DND-41 (cell line): Measurements from ENCODE around the gene DRD3.

Source experiments
- ATAC-seq: fragments of 200-7000 bp; cut with Tn5 transposase; 3 replicates; pipeline ENCODE4 v1.9.1; 2021; ENCODE audit warnings: low read depth; ENCODE audit not compliant: insufficient read depth
- DNase-seq: peaks from one replicate; pipeline ENCODE4 v3.0.0-alpha.2; 2020
- H2AFZ ChIP-seq: 2 replicates; pipeline ENCODE4 v1.6.0; 2012; ENCODE audit warnings: low read depth, low read length
- H3K27ac ChIP-seq: 2 replicates; pipeline ENCODE4 v1.5.1; 2012; ENCODE audit warnings: low read length, inconsistent platforms
- H3K27me3 ChIP-seq: fragments of 200-600 bp; sonication (generic); 2 replicates; pipeline ENCODE4 v1.6.0; 2012; ENCODE audit warnings: low read length, mild to moderate bottlenecking, inconsistent platforms; ENCODE audit not compliant: insufficient read depth, poor library complexity
- H3K36me3 ChIP-seq: 2 replicates; pipeline ENCODE4 v1.5.1; 2012; ENCODE audit warnings: low read length, inconsistent platforms; ENCODE audit not compliant: insufficient read depth
- H3K4me1 ChIP-seq: 2 replicates; pipeline ENCODE4 v1.5.1; 2012; ENCODE audit warnings: mild to moderate bottlenecking, low read length; ENCODE audit not compliant: insufficient read depth
- H3K4me2 ChIP-seq: 2 replicates; pipeline ENCODE4 v1.6.0; 2012; ENCODE audit warnings: mild to moderate bottlenecking, moderate library complexity, low read length, inconsistent platforms; ENCODE audit not compliant: insufficient read depth
- H3K4me3 ChIP-seq, 2 experiments: fragments of 200-600 bp in 1 of 2; shearing (Covaris generic) in 1 of 2; 2 replicates each; pipeline ENCODE4 v1.5.1; 2012 to 2016; ENCODE audit warnings: inconsistent platforms in 2 of 2, low read length in 2 of 2, mild to moderate bottlenecking in 2 of 2, low read depth in 1 of 2, moderate library complexity in 1 of 2
- H3K79me2 ChIP-seq: 2 replicates; pipeline ENCODE4 v1.6.0; 2012; ENCODE audit warnings: low read length, inconsistent platforms; ENCODE audit not compliant: insufficient read depth
- H3K9ac ChIP-seq: 2 replicates; pipeline ENCODE4 v1.6.0; 2012; ENCODE audit warnings: low read depth, mild to moderate bottlenecking, inconsistent platforms, low read length, moderate library complexity
- H3K9me3 ChIP-seq: 2 replicates; pipeline ENCODE4 v1.5.1; 2012; ENCODE audit warnings: low read length, moderate library complexity, mild to moderate bottlenecking, inconsistent platforms; ENCODE audit not compliant: insufficient read depth, severe bottlenecking
- H4K20me1 ChIP-seq: 2 replicates; pipeline ENCODE4 v1.6.0; 2012; ENCODE audit warnings: low read length; ENCODE audit not compliant: insufficient read depth
- CTCF ChIP-seq: IDR thresholded peaks from 2 replicates; pipeline ENCODE4 v1.5.1; 2012; ENCODE audit warnings: borderline replicate concordance, low read length, moderate library complexity, mild to moderate bottlenecking; ENCODE audit not compliant: poor library complexity, severe bottlenecking; ENCODE audit errors: extremely low read depth
- EZH2 ChIP-seq: IDR thresholded peaks from 3 replicates; pipeline ENCODE4 v1.6.1; 2012; ENCODE audit warnings: borderline replicate concordance, low read depth, mild to moderate bottlenecking, moderate library complexity, low read length, inconsistent platforms; ENCODE audit not compliant: severe bottlenecking

The DRD3 gene

GRCh38 chr3:114171677-114172076 lies 7.2 kb downstream of the DRD3 start:
- Histone ChIP-seq H4K20me1 (no peaks in the 10 kb centered on the region), H3K4me3 (no peak overlapping the region)

GRCh38 chr3:114168150-114168549 lies 10.7 kb downstream of the DRD3 start:
- ATAC-seq, result no peak
- Histone ChIP-seq H3K36me3 (no peaks in the 10 kb centered on the region), H3K27ac (no peak overlapping the region), H3K27me3 (no peaks in the 10 kb centered on the region), H4K20me1 (no peaks in the 10 kb centered on the region), H3K4me3 (no peak overlapping the region), H3K9me3 (no peaks in the 10 kb centered on the region), H3K9ac (no peak overlapping the region), H3K4me1 (no peaks in the 10 kb centered on the region), H2AFZ (no peak overlapping the region), H3K79me2 (no peaks in the 10 kb centered on the region), H3K4me2 (no peak overlapping the region)
- TF ChIP-seq CTCF (no peak), EZH2 (no peak)
- no peak for DNase-seq

More at GRCh38 chr3:114171677-114172076, 7.2 kb downstream of the DRD3 start:
- ATAC-seq, result no peak
- Histone ChIP-seq H2AFZ (no peak overlapping the region), H3K9ac (no peak overlapping the region), H3K9me3 (no peaks in the 10 kb centered on the region), H3K4me1 (no peaks in the 10 kb centered on the region), H3K36me3 (no peaks in the 10 kb centered on the region), H3K27me3 (no peaks in the 10 kb centered on the region), H3K79me2 (no peaks in the 10 kb centered on the region), H3K27ac (no peak overlapping the region), H3K4me2 (no peak overlapping the region)
- no peak for DNase-seq
- no peak for TF ChIP-seq CTCF
- no peak for TF ChIP-seq EZH2

- TF ChIP-seq CTCF, result no peak
- TF ChIP-seq EZH2, result no peak
Observed at GRCh38 chr3:114157321-114157720, 21.5 kb downstream of the DRD3 start.

GRCh38 chr3:114155370-114155821 lies 23.5 kb downstream of the DRD3 start:
- Histone ChIP-seq H3K36me3 (no peaks in the 10 kb centered on the region), H2AFZ (peak overlapping the region; percentile 31; the same call in 1 of the 2 replicates), H3K9ac (no peak overlapping the region), H3K4me3 (no peak overlapping the region), H3K4me2 (no peak overlapping the region), H3K4me1 (peaks cover 3% of the 10 kb centered on the region; the same call in 1 of the 2 replicates), H4K20me1 (0 out of 2 replicates have a peak, but pooled peaks cover 2% of the 10 kb centered on the region), H3K27ac (no peak overlapping the region), H3K79me2 (no peaks in the 10 kb centered on the region), H3K9me3 (no peaks in the 10 kb centered on the region), H3K27me3 (peaks cover 18% of the 10 kb centered on the region)
- TF ChIP-seq EZH2 (no peak), CTCF (peak; percentile 63)
- DNase-seq, result peak; percentile 35
- peak; percentile 33; the same call in 1 of the 3 replicates for ATAC-seq

More at GRCh38 chr3:114157321-114157720, 21.5 kb downstream of the DRD3 start:
- no peak overlapping the region for H3K27ac ChIP-seq
- H3K4me3 ChIP-seq, result no peak overlapping the region
- peaks cover 7% of the 10 kb centered on the region for H3K27me3 ChIP-seq
- no peak for DNase-seq
- no peak overlapping the region for H2AFZ ChIP-seq
- H3K9me3 ChIP-seq, result no peaks in the 10 kb centered on the region
- peaks cover 3% of the 10 kb centered on the region; the same call in 1 of the 2 replicates for H3K4me1 ChIP-seq
- no peak overlapping the region for H3K9ac ChIP-seq
- no peaks in the 10 kb centered on the region for H3K36me3 ChIP-seq
- no peaks in the 10 kb centered on the region for H4K20me1 ChIP-seq
- ATAC-seq, result no peak
- H3K79me2 ChIP-seq, result no peaks in the 10 kb centered on the region
- no peak overlapping the region for H3K4me2 ChIP-seq
